Adrenal gland (tissue), 12 donors: ENCODE data around the gene KLHL11. TPM values are rescaled to one million over a fixed set of nuclear protein-coding genes. Genes with fewer than 3 reads are reported as not detected.

Source experiments
- DNase-seq, 7 donors: peaks; one replicate each; pipeline ENCODE4 v3.0.0-alpha.2; 2019 to 2020
- H3K27ac ChIP-seq, 5 donors: fragments of 200-600 bp; sonication (generic) in 4 of 5; 1 replicate in 3 of 5; 2 replicates in 2 of 5; pipeline versions ENCODE4 v1.5.1 to v1.8.0; 2016 to 2020; ENCODE audit warnings: mild to moderate bottlenecking in 1 of 5
- H3K27me3 ChIP-seq: fragments of 200-600 bp; 2 replicates; pipeline ENCODE4 v1.8.0; 2021
- H3K36me3 ChIP-seq, 2 donors: fragments of 200-600 bp; replicated peaks in 1 of 2; 1 replicate in 1 of 2; 2 replicates in 1 of 2; pipeline versions ENCODE4 v1.5.1 to v1.8.0; 2018 to 2022
- H3K4me1 ChIP-seq, 2 donors: fragments of 200-600 bp; replicated peaks in 1 of 2; 1 replicate in 1 of 2; 2 replicates in 1 of 2; pipeline versions ENCODE4 v1.5.1 to v1.8.0; 2018 to 2021
- H3K4me3 ChIP-seq, 4 donors: fragments of 200-600 bp; sonication (generic) in 3 of 4; one replicate each; pipeline ENCODE4 v1.5.1; 2016 to 2018
- H3K9me3 ChIP-seq, 3 donors: fragments of 200-600 bp; sonication (generic) in 1 of 3; replicated peaks in 1 of 3; 1 replicate in 2 of 3; 2 replicates in 1 of 3; pipeline versions ENCODE4 v1.5.1 to v1.8.0; 2016 to 2021
- POLR2A ChIP-seq, 2 donors: fragments of 450-650 bp; IDR thresholded peaks; one replicate each; pipeline ENCODE4 v1.6.1; 2017; ENCODE audit warnings: antibody characterized with exemption in 2 of 2, mild to moderate bottlenecking in 2 of 2, moderate library complexity in 1 of 2
- WGBS, 4 donors: extraction: QIAGEN DNeasy Blood & Tissue Kit in 2 of 4; methylation state at CpG; one replicate each; pipeline versions ENCODE4 v1.1.5 to v1.1.7; 2013 to 2017; 5-methylcytosine and 5-hydroxymethylcytosine counted together
- intact Hi-C, 2 donors: fragments of 100-400 bp; cut with DNase I; formaldehyde crosslinking; loops; one replicate each; pipeline versions ENCODE4 v1.14.1 to v1.15.0; 2022 to 2023
- polyA plus RNA-seq, 3 donors: library from polyadenylated mRNA; stranded (reverse); fragments of 200-250 nt in 2 of 3; fragments of 350-450 nt in 1 of 3; fragmentation: Illumina TruSeq in 1 of 3; extraction: RNeasy Lipid Tissue Mini Kit (QIAGEN cat#74804) in 1 of 3; gene quantifications; one replicate each; pipeline ENCODE4 v1.2.3, GENCODE V29; 2013 to 2014
- total RNA-seq, 9 donors: library from RNA; depleted of rRNA in 4 of 9; stranded (reverse); fragments of >200 nt in 4 of 9; fragments of 120-200 nt in 1 of 9; fragmentation: NEBNext Ultra II Directional in 1 of 9; extraction: Animal tissue kit (Norgen Biotek cat#: 25700) in 1 of 9; gene quantifications; one replicate each; pipeline versions ENCODE4 v1.1.0 to v1.2.4, GENCODE V29; 2013 to 2023
- TF ChIP-seq, protein P1 (sequence below), 6 experiments: fragments of 450-650 bp in 4 of 6; fragments of 200-600 bp in 2 of 6; sonication (generic) in 1 of 6; IDR thresholded peaks; 1 replicate in 5 of 6; 2 replicates in 1 of 6; pipeline versions ENCODE4 v1.5.1 to v1.8.0; 2016 to 2021; ENCODE audit warnings: antibody characterized with exemption in 6 of 6, mild to moderate bottlenecking in 2 of 6, moderate library complexity in 1 of 6
- donor health status: healthy with polysubstance abuse.
- donor health status: Bipolar disorder and iron deficiency.
- donor health status: DM: yes; HTN: yes; CAD: no.
- donor health status: DM: no; HTN: no; CAD: no.
- donor health status: DM: no; HTN: no; CAD: no.
- donor health status: DM: yes; HTN: yes; CAD: no.

The KLHL11 gene
- total and polyA plus RNA-seq, 12 donors = 0.17 to 42.9 (median 18.3) TPM

DNA sequence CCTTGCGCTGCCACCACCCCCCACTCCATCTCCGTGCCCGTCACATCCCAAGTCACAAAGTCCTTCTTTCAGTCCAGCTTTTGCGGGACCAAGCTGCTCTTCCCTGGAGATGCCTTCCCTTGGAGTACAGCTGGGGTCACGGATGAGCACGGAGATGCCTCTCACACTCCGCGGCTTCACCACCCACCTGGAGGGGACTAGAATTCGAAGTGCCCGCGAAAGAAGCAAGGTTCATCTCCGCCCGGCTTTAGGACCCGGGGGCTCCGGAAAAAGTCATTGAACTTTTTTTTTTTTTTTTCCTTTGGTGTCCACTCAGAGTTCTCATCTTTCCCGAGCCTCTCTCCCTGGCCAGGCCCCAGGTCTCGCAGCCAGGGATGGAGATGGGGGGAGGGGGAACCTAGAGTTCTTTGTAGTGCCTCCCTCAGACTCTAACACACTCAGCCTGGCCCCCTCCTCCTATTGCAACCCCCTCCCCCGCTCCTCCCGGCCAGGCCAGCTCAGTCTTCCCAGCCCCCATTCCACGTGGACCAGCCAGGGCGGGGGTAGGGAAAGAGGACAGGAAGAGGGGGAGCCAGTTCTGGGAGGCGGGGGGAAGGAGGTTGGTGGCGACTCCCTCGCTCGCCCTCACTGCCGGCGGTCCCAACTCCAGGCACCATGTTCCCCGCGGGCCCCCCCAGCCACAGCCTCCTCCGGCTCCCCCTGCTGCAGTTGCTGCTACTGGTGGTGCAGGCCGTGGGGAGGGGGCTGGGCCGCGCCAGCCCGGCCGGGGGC lies 52.7 kb downstream of the KLHL11 start, which contains the start of gene FKBP10:
TSS of gene FKBP10 (plus strand) at position 624 of the 771 bp plus-strand sequence. CDS start at position 655, 31 bp downstream.
- 0 to 1% (median 1%) methylated on average over 17 to 35 of the region's 35 CpGs for WGBS, 4 donors
- peak within 1 kb of the TSS; percentile 40 to 95 (median 46) for H3K4me3 ChIP-seq
- TF ChIP-seq POLR2A (IDR thresholded peaks at IDR 0.05) = no peak
- TF ChIP-seq, protein P1, sequence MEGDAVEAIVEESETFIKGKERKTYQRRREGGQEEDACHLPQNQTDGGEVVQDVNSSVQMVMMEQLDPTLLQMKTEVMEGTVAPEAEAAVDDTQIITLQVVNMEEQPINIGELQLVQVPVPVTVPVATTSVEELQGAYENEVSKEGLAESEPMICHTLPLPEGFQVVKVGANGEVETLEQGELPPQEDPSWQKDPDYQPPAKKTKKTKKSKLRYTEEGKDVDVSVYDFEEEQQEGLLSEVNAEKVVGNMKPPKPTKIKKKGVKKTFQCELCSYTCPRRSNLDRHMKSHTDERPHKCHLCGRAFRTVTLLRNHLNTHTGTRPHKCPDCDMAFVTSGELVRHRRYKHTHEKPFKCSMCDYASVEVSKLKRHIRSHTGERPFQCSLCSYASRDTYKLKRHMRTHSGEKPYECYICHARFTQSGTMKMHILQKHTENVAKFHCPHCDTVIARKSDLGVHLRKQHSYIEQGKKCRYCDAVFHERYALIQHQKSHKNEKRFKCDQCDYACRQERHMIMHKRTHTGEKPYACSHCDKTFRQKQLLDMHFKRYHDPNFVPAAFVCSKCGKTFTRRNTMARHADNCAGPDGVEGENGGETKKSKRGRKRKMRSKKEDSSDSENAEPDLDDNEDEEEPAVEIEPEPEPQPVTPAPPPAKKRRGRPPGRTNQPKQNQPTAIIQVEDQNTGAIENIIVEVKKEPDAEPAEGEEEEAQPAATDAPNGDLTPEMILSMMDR (IDR thresholded peaks at IDR 0.05) = no peak
- H3K36me3 ChIP-seq = no peaks in the 10 kb centered on the region
- H3K27me3 ChIP-seq = no peaks in the 10 kb centered on the region
- peaks cover 20 to 22% of the 10 kb centered on the region in 2 donors for H3K4me1 ChIP-seq
- intact Hi-C loops = no loop called here
- DNase-seq = peak; percentile 62 to 79 (median 74)
- H3K9me3 ChIP-seq = no peaks in the 10 kb centered on the region
- peak within 1 kb of the TSS in 4 of 5 donors; percentile 7 to 87 (median 63) for H3K27ac ChIP-seq

DNA sequence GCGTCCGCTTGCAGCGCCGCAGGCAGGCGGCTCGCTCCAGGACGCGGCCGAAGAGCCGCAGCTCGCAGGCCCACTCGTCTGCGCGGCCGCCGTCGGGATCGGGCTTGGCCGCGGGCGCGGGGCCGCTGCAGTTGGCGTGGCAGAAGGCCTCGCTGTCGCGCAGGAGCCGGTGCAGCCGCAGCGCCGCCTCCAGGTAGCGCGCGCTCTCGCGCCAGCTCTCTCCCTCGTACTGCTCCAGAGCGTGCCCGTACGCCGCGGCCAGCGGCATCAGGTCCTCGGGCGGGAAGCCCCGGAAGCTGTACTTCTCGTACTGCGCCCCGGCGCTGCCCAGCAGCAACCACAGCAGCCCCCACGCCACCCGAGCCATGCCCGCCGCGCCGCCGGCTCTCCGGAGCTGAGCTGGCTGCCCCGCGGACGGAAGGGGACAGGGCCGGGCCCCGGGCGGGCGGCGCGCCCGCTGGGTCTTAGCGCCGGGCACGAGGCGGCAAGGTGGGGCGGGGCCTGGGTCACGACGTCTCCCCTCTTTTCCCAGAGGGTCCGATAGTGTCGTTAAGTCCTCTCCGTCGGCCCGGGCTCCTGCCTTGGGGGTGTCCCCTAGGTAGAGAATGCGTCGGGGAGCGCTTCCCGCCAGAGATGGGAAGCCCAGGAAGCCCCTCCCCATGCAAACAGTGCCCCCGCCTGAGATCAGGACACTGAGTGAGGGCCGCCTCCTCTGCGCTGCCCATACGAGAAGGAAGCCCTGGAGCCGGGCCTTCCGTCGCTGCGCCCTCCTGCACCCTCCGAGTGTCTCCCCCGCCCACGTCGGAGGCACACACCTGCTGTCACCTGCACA lies 53.5 kb downstream of the KLHL11 start, which contains the start of gene P3H4:
TSS of gene P3H4 (minus strand) at position 401 of the 832 bp plus-strand sequence. CDS start at position 367, 34 bp downstream.
- peak; percentile 71 to 86 (median 77) for DNase-seq
- TF ChIP-seq, protein P1 (IDR thresholded peaks at IDR 0.05) = peak in 5 of 6 experiments; percentile 36 to 69 (median 64)
- TF ChIP-seq POLR2A (IDR thresholded peaks at IDR 0.05) = peak; percentile 33 to 40
- H3K27ac ChIP-seq = peak within 1 kb of the TSS in 4 of 5 donors; percentile 7 to 87 (median 63)
- H3K27me3 ChIP-seq = no peaks in the 10 kb centered on the region
- WGBS, 4 donors = 0 to 1% (median 0%) methylated on average over 7 to 95 of the region's 96 CpGs
- H3K36me3 ChIP-seq = no peaks in the 10 kb centered on the region
- intact Hi-C loops = no loop called here
- H3K4me3 ChIP-seq = peak within 1 kb of the TSS; percentile 40 to 95 (median 46)
- no peaks in the 10 kb centered on the region for H3K9me3 ChIP-seq
- peaks cover 20 to 22% of the 10 kb centered on the region in 2 donors for H3K4me1 ChIP-seq

DNA sequence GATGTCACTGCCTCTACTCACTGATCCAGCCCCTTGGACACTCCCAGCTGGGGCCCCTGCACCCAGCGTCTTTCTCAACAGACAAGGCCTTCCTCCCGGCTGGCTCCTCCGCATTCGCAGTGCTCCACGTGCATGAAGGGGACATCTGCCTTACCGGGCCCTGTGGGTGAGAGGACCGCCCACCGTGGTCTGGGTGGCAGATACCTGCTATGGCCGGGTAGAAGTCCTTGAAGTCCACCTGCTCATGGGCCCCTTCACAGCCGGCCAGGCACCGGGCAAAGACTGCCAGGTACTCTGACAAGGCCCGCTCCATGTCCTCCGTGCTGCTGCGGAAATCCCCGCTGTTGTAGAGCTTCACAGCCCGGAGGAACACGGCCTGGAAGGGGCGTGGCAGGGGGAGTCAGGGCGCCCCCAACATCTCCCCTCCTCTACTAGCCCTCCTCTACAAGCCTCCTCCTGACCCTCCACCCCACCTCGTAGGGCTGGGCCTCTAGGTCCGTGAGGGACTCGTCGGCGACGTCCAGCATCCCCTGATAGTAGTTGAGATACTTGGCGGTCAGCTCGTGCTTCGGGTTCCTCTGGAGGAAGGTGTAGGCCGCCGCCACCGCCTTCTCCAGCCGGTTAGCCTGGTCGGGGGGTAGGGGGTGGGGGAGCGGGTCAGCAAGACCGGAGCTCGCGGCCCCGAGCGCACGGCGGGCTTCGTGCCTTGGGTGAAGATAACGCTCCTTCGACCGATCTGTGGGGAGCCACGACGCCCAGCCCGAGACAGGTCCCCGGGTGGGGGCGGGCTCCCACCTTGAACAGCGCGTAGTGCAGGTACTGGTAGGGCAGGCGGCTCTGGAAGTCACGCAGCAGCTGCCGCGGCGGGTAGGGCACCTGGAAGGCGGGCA lies 54.3 kb downstream of the KLHL11 start:
- 26 to 49% (median 28%) methylated on average over 12 to 58 of the region's 58 CpGs; no CpG with 5 or more reads in 1 of the 4 donors for WGBS, 4 donors
- H3K4me3 ChIP-seq = peak overlapping the region in 3 of 4 donors; percentile 40 to 95 (median 44)
- H3K27ac ChIP-seq = peak overlapping the region in 4 of 5 donors; percentile 7 to 87 (median 63)
- H3K27me3 ChIP-seq = no peaks in the 10 kb centered on the region
- DNase-seq = peak in 2 of 7 donors; percentile 23 to 30
- intact Hi-C loops = no loop called here
- TF ChIP-seq, protein P1 (IDR thresholded peaks at IDR 0.05) = no peak
- no peak for TF ChIP-seq POLR2A (IDR thresholded peaks at IDR 0.05)
- no peaks in the 10 kb centered on the region for H3K9me3 ChIP-seq
- H3K36me3 ChIP-seq = no peaks in the 10 kb centered on the region
- peaks cover 20 to 22% of the 10 kb centered on the region in 2 donors for H3K4me1 ChIP-seq
